ENCODE measurements around the gene EFNB1. TPM values are rescaled to one million over a fixed set of nuclear protein-coding genes. Genes with fewer than 3 reads are reported as not detected.
A peak's percentile ranks its signal among the peaks of the same experiment; 100 is the strongest.

Gene EFNB1
- total RNA-seq, 4 donors from 2014 or later, result 97.8 to 109 (median 102) TPM

DNA sequence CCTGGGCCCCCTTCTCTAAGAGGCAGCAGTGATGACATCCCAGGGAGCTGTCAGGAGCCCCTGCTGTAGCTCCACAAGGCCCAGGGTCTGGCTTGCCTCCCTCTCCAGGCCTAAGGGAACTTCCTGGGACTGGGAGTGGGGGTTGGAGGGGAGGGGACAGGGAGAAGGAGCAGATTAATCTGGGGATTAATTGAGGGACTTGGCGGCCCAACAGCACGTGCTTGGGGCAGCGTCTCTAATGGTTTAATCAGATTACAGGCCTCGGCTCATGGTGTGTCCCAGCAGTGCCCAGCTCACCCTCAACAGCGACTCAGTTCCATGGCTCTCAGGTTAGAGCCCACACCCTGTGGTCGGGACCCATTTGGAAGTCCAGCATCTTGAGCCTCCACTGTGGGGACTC is 47.9 kb downstream of the EFNB1 start:
- no peak for TF ChIP-seq POLR2A (IDR thresholded peaks at IDR 0.05)
- TF ChIP-seq, protein P1, sequence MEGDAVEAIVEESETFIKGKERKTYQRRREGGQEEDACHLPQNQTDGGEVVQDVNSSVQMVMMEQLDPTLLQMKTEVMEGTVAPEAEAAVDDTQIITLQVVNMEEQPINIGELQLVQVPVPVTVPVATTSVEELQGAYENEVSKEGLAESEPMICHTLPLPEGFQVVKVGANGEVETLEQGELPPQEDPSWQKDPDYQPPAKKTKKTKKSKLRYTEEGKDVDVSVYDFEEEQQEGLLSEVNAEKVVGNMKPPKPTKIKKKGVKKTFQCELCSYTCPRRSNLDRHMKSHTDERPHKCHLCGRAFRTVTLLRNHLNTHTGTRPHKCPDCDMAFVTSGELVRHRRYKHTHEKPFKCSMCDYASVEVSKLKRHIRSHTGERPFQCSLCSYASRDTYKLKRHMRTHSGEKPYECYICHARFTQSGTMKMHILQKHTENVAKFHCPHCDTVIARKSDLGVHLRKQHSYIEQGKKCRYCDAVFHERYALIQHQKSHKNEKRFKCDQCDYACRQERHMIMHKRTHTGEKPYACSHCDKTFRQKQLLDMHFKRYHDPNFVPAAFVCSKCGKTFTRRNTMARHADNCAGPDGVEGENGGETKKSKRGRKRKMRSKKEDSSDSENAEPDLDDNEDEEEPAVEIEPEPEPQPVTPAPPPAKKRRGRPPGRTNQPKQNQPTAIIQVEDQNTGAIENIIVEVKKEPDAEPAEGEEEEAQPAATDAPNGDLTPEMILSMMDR (IDR thresholded peaks at IDR 0.05), result no peak
- 84 to 94% methylated on average over 6 of the region's 6 CpGs for WGBS, 2 donors
- intact Hi-C loops (cut with DNase I; ENCODE audit: low total_unique reads), result no loop called here
- DNase-seq (ENCODE audit: low spot score in 2 of 2), result no peak
- H3K4me3 ChIP-seq (ENCODE audit: low read depth, poor library complexity, severe bottlenecking), result no peak overlapping the region

DNA sequence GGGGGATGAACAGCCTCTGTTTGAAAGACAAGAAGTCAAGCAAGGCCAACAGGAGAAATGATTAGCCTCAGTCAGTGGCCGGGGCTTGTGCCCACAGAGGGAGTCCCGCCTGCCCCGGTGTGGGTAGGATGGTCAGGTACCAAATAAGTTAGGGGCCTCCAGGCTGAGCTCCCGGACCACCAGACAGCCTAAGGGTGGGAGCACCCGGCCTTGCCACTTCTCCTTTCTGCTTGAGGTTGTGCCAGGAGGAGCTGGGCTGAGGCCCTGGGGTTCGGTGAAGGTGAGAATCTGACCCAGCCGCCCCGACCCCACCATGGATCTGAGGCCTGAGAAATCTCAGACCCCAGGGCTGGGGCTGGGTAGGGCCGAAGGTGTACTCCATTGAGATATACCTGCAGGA is 48.8 kb downstream of the EFNB1 start:
- TF ChIP-seq POLR2A (IDR thresholded peaks at IDR 0.05), result no peak
- TF ChIP-seq, protein P1 (IDR thresholded peaks at IDR 0.05), result no peak
- intact Hi-C loops (cut with DNase I; ENCODE audit: low total_unique reads), result no loop called here
- no peak for DNase-seq (ENCODE audit: low spot score in 2 of 2)
- no peak overlapping the region for H3K4me3 ChIP-seq (ENCODE audit: low read depth, poor library complexity, severe bottlenecking)
- WGBS, 2 donors, result 79 to 93% methylated on average over 3 to 7 of the region's 9 CpGs

DNA sequence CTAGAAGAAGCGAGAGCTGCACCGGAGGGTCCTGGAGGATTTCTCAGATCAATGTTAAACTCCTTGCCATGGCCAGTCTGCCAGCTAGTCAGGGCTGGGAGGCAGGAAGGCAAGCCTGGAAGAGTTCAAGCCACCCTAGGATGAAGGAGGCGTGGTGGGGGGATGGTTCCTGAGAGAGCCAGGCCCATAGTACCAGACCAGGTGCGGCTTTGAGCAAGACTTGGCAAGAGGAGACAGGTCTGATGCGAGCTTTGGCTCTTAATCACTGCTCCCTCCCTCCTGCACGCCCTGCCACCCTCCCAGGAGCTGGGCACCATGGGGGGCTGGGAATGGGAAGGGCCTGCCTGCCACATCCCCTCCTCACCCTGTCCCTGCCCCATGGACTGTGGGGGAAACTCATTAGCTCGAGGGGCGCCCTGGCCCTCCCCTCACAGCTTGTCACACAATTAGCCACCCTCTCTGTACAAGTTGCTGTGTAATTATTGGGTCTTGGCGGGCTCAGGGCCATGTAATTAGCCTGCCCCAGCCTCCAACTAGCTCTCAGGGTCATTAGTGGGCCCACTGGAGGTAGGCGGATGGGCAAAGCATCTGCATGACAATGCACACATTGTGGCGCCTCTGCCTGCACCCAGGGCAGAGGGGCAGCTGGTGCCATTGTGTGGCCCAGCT is 50.3 kb downstream of the EFNB1 start:
- peak in 1 of 2 donors; percentile 27 for DNase-seq (ENCODE audit: low spot score in 2 of 2)
- intact Hi-C loops (cut with DNase I; ENCODE audit: low total_unique reads), result no loop called here
- H3K4me3 ChIP-seq (ENCODE audit: low read depth, poor library complexity, severe bottlenecking), result no peak overlapping the region
- 53 to 62% methylated on average over 5 to 11 of the region's 11 CpGs for WGBS, 2 donors
- no peak for TF ChIP-seq POLR2A (IDR thresholded peaks at IDR 0.05)
- TF ChIP-seq, protein P1 (IDR thresholded peaks at IDR 0.05), result no peak

DNA sequence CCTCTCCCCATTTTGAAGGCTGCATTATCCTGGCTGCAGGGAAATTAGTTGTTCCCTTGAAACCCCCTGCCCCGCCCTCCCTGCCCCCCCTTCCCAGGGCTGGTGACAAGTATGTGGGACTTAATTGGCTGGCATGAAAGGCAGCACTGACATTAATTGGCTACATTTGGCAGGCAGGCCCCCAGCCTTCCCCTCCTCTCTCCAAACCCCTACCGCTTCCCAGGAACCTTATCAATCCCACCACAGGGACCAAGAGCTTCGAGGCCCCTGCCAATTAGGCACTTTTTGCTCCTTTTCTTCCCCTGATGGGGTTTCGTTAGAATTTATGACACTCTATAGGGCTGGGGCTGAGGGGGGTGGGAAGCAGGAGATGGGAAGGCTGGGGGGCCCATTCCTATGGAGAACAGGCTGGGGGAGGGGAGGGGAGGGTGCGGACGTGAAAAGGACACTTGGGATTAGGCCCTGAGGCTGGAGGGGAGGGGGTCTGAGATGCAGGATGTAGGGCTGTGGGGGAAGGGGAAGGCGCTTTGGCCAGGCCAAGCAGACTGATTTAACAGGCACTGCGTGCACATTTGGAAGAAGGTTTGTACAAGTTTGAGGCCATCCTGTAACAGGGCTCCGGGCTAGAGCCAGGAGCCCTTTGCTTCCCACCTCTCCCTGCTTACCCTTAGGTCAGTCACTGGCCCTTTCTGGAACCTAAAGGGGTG is 52.2 kb downstream of the EFNB1 start:
- intact Hi-C loops (cut with DNase I; ENCODE audit: low total_unique reads), result no loop called here
- H3K4me3 ChIP-seq (ENCODE audit: low read depth, poor library complexity, severe bottlenecking), result no peak overlapping the region
- TF ChIP-seq, protein P1 (IDR thresholded peaks at IDR 0.05), result no peak
- TF ChIP-seq POLR2A (IDR thresholded peaks at IDR 0.05), result no peak
- WGBS, 2 donors, result 55 to 85% methylated on average over 9 of the region's 9 CpGs
- no peak for DNase-seq (ENCODE audit: low spot score in 2 of 2)

DNA sequence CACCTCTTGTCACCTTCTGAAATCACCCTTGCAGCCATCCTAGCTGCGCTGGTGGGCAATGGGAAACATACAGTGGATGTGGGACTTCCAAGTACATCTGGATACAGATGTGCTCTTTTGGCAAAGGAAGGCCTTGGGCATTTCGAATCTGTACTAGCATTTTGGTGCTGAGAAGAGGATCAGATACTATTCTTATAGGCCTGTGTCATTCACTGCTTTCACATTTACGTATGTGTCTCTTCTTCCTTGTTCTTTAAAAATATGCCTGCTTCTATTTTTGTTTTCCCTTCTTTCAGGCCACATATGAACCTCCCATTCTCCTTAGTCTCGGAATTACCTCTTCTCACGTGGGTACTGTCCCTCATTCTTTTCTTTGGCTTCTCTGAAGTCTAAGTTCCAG is 53.1 kb downstream of the EFNB1 start:
- 65 to 67% methylated on average over 5 of the region's 5 CpGs for WGBS, 2 donors
- TF ChIP-seq POLR2A (IDR thresholded peaks at IDR 0.05), result no peak
- TF ChIP-seq, protein P1 (IDR thresholded peaks at IDR 0.05), result no peak
- no peak overlapping the region for H3K4me3 ChIP-seq (ENCODE audit: low read depth, poor library complexity, severe bottlenecking)
- intact Hi-C loops (cut with DNase I; ENCODE audit: low total_unique reads), result no loop called here
- DNase-seq (ENCODE audit: low spot score in 2 of 2), result no peak
